Erythroblast (primary cell): ENCODE data around the gene ADCY6.
A peak's percentile ranks its signal among the peaks of the same experiment; 100 is the strongest.

Experiments
- DNase-seq, 2 experiments: peaks; one replicate each; lab custom pipeline; 2025; lab: John Stamatoyannopoulos, UW
- GATA1 ChIP-seq: IDR thresholded peaks from 2 replicates; pipeline ENCODE4 v1.6.1; 2011; ENCODE audit warnings: low read depth, mild to moderate bottlenecking, control low read depth, low read length, moderate library complexity
- POLR2A ChIP-seq: IDR thresholded peaks from 2 replicates; pipeline ENCODE4 v1.6.1; 2011; ENCODE audit warnings: mild to moderate bottlenecking, low read length

Gene ADCY6

DNA sequence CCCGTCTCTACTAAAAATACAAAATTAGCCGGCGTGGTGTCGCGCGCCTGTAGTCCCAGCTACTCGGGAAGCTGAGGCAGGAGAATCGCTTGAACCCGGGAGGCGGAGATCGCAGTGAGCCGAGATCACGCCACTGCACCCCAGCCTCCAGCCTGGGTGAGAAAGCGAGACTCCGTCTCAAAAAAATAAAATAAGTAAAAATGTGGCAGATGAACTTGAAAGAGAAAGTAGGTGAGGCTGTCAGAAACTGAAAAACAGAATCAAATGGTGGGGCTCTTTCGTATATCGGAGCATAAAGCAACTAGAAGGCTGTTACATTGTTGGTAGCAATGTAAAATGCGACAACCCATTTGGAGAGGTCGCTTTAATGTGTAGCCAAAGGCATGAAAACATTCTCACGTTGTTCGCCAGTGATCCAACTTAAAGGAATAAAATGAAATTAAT, 71.6 kb downstream of the ADCY6 start:
- TF ChIP-seq GATA1 (no peak), POLR2A (no peak)
- DNase-seq = peak in 1 of 2 experiments; percentile 61

DNA sequence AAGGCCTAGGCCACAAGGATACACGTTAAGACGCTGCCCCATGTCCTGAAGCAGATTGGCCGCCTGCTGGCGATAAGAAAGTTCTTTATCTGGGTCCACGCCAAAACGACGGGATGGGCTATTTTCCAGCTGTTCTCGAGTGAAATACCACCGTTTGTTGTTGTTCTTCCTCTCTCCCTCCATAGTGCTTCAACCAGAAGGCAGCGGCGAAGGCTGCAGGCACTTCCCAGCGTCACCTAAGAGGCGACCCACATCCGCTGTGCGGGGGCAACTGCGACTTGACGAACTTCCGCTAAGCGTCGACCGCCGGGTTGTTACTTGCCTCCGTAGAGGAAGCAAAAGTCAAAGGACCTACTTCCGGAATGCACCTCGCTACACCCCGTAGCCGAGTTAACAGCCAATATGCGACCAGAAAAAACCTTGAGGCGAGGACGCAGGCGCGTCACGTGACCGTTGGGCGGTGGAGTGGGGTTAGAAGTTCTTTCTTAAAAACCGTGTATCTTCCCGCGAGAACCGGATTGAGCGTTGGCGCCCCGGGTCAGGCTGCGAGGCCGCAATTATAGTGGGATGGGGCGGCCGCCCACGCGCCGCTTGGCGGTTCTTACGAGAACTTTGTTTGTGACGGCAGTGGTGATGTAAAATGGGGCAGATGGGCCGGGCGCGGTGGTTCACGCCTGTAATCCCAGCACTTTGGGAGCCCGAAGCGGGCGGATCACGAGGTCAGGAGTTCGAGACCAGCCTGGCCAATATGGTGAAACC, 72.2 kb downstream of the ADCY6 start, which contains the start of gene CCNT1:
Gene CCNT1 (minus strand): TSS at position 215 of the 759 bp plus-strand sequence. CDS start 32 bp downstream, at position 183.
- no peak for TF ChIP-seq GATA1
- TF ChIP-seq POLR2A = peak; percentile 96

More for the DNA sequence above, 72.2 kb downstream of the ADCY6 start, which contains the start of gene CCNT1:
- DNase-seq = peak; percentile 100
